CD4-positive, CD25-positive, alpha-beta regulatory T cell (primary cell): ENCODE measurements around the gene CCDC69. TPM values are rescaled to one million over a fixed set of nuclear protein-coding genes. Genes with fewer than 3 reads are reported as not detected.
A peak's percentile ranks its signal among the peaks of the same experiment; 100 is the strongest.
"Not testable (repeated sequence)": the region's sequence is repeated elsewhere in the genome, so short reads cannot be mapped to it uniquely, and the experiment has no call there.

Experiments
- ATAC-seq, 2 donors: fragments of 150-1000 bp; cut with Tn5 transposase; one replicate each; pipeline ENCODE4 v1.10.0; 2021; ENCODE audit warnings: low read depth in 2 of 2, moderate number of reproducible peaks in 2 of 2, moderate library complexity in 1 of 2
- DNase-seq, 3 donors: peaks; one replicate each; pipeline versions ENCODE4 v3.0.0 to v3.0.0-alpha.2; 2012 to 2022; ENCODE audit warnings: mixed read lengths in 1 of 3
- H3K27ac ChIP-seq: one replicate; pipeline ENCODE4 v1.7.0; 2013; ENCODE audit warnings: mild to moderate bottlenecking, low read length; ENCODE audit not compliant: insufficient read depth, poor library complexity, severe bottlenecking
- H3K27me3 ChIP-seq: one replicate; pipeline ENCODE4 v1.7.0; 2013; ENCODE audit warnings: low read length; ENCODE audit not compliant: control insufficient read depth, insufficient read depth
- H3K36me3 ChIP-seq: one replicate; pipeline ENCODE4 v1.7.0; 2013; ENCODE audit warnings: mild to moderate bottlenecking, low read length, moderate library complexity; ENCODE audit not compliant: control insufficient read depth, insufficient read depth
- H3K4me1 ChIP-seq: 2 replicates; pipeline ENCODE4 v1.7.0; 2013; ENCODE audit warnings: mild to moderate bottlenecking, low read length; ENCODE audit not compliant: insufficient read depth, control insufficient read depth, poor library complexity, severe bottlenecking
- H3K4me3 ChIP-seq: one replicate; pipeline ENCODE4 v1.7.0; 2013; ENCODE audit warnings: low read depth, mild to moderate bottlenecking, low read length, moderate library complexity
- H3K9me3 ChIP-seq, 2 experiments: 1 replicate in 1 of 2; 2 replicates in 1 of 2; pipeline ENCODE4 v1.7.0; 2013; ENCODE audit warnings: low read length in 2 of 2, mild to moderate bottlenecking in 1 of 2, moderate library complexity in 1 of 2; ENCODE audit not compliant: control insufficient read depth in 2 of 2
- H3K27ac Mint-ChIP-seq, 3 donors: one replicate each; pipeline ENCODE4 v1.8.0; 2020 to 2022; ENCODE audit warnings: mild to moderate bottlenecking in 3 of 3, mixed read lengths in 3 of 3, moderate library complexity in 2 of 3
- H3K27me3 Mint-ChIP-seq: one replicate; pipeline ENCODE4 v1.8.0; 2022; ENCODE audit warnings: mild to moderate bottlenecking, mixed read lengths
- H3K36me3 Mint-ChIP-seq: one replicate; pipeline ENCODE4 v1.8.0; 2020; ENCODE audit warnings: mixed read lengths
- H3K4me1 Mint-ChIP-seq, 4 donors: one replicate each; pipeline ENCODE4 v1.8.0; 2020 to 2022; ENCODE audit warnings: mixed read lengths in 4 of 4, mild to moderate bottlenecking in 1 of 4
- H3K4me3 Mint-ChIP-seq, 4 donors: one replicate each; pipeline ENCODE4 v1.8.0; 2020 to 2022; ENCODE audit warnings: mild to moderate bottlenecking in 4 of 4, mixed read lengths in 4 of 4, moderate library complexity in 3 of 4
- H3K9me3 Mint-ChIP-seq, 7 donors: one replicate each; pipeline ENCODE4 v1.8.0; 2020 to 2022; ENCODE audit warnings: mixed read lengths in 7 of 7, mild to moderate bottlenecking in 3 of 7, moderate library complexity in 2 of 7
- polyA plus RNA-seq, 4 donors: library from polyadenylated mRNA; unstranded; fragments of 300-500 nt; fragmentation: Illumina TruSeq; gene quantifications; one replicate each; pipeline ENCODE4 v1.2.3, GENCODE V29; 2021
- total RNA-seq: library from RNA; stranded (reverse); gene quantifications from one replicate; pipeline ENCODE4 v1.2.3, GENCODE V29; 2022

Gene CCDC69
- total and polyA plus RNA-seq, 5 donors from 2014 or later: 78.2 to 104 (median 88.2) TPM

DNA sequence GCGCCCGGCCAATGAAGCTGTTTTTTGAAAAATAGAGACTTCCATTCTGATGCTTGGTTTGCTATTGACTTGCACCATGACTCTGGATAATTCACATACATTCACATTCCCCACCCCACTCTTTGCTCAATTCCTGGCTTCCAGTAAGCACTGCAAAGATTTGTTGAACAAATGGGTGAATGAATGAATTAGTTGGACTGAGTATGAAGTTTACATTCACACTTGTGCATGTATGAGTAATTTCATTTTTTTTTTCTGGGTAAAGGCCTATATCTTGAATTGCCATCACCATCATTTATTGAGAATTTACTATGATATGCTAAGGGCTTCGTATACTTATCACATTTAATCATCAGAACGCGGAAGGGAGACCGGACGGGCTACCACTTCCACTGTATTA is 13.8 kb upstream of the CCDC69 start:
- Histone ChIP-seq H3K9me3 (no peaks in the 10 kb centered on the region), H3K27ac (no peak overlapping the region), H3K27me3 (no peaks in the 10 kb centered on the region), H3K36me3 (no peaks in the 10 kb centered on the region), H3K4me1 (peaks cover 22% of the 10 kb centered on the region), H3K4me3 (no peak overlapping the region)
- DNase-seq: no peak
- H3K9me3 Mint-ChIP-seq: no peaks in the 10 kb centered on the region
- no peak for ATAC-seq
- peaks cover 10 to 59% (median 32%) of the 10 kb centered on the region in 4 donors for H3K4me1 Mint-ChIP-seq
- H3K36me3 Mint-ChIP-seq: no peaks in the 10 kb centered on the region
- H3K4me3 Mint-ChIP-seq: peak overlapping the region in 1 of 4 donors; percentile 74
- H3K27ac Mint-ChIP-seq: no peak overlapping the region
- no peaks in the 10 kb centered on the region for H3K27me3 Mint-ChIP-seq

DNA sequence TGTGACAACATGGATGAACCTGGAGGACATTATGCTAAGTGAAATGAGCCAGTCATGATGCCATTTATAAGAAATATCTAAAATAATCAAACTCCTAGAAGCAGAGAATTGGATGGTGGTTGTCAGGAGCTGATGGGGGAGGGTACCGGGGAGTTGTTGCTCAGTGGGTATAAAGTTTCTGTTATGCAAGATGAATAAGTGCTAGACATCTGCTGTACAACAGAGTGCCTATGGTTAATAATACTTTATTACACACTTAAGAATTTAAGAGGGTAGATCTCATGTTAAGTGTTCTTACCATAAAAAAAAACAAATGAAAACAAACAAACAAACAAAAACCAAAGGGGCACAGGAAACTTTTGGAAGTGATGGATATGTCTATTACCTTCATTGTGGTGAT is 13.0 kb upstream of the CCDC69 start:
- Histone ChIP-seq H3K4me3 (no peak overlapping the region), H3K27me3 (no peaks in the 10 kb centered on the region), H3K9me3 (no peaks in the 10 kb centered on the region), H3K27ac (no peak overlapping the region), H3K4me1 (peaks cover 17% of the 10 kb centered on the region), H3K36me3 (no peaks in the 10 kb centered on the region)
- Mint-ChIP-seq H3K4me1 (peaks cover 7 to 51% (median 31%) of the 10 kb centered on the region in 4 donors), H3K27ac (no peak overlapping the region), H3K9me3 (no peaks in the 10 kb centered on the region), H3K4me3 (no peak overlapping the region), H3K36me3 (no peaks in the 10 kb centered on the region), H3K27me3 (no peaks in the 10 kb centered on the region)
- ATAC-seq: no peak
- DNase-seq: no peak

DNA sequence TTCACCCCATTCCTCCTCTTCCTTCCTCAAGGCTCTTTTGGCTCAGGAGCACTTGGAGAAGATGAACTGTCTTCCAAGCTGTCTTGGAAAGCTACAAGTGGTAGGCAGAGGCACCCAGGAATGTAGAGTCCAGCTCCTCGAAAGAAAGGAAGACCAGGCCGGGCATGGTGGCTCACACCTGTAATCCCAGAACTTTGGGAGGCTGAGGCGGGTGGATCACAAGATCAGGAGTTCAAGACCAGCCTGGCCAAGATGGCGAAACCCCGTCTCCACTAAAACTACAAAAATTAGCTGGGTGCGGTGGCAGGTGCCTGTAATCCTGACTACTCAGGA is 11.3 kb upstream of the CCDC69 start:
- ATAC-seq, H3K36me3 Mint-ChIP-seq, DNase-seq, H3K9me3 Mint-ChIP-seq, H3K36me3 ChIP-seq, H3K27me3 ChIP-seq, H3K9me3 ChIP-seq, H3K27me3 Mint-ChIP-seq: not testable (repeated sequence)
- peak overlapping the region; percentile 10 for H3K27ac ChIP-seq
- Mint-ChIP-seq H3K27ac (peak overlapping the region; percentile 27 to 84 (median 33)), H3K4me1 (peaks cover 6 to 47% (median 28%) of the 10 kb centered on the region in 4 donors), H3K4me3 (peak overlapping the region in 1 of 4 donors; percentile 74)
- peaks cover 17% of the 10 kb centered on the region for H3K4me1 ChIP-seq
- H3K4me3 ChIP-seq: peak overlapping the region; percentile 53

DNA sequence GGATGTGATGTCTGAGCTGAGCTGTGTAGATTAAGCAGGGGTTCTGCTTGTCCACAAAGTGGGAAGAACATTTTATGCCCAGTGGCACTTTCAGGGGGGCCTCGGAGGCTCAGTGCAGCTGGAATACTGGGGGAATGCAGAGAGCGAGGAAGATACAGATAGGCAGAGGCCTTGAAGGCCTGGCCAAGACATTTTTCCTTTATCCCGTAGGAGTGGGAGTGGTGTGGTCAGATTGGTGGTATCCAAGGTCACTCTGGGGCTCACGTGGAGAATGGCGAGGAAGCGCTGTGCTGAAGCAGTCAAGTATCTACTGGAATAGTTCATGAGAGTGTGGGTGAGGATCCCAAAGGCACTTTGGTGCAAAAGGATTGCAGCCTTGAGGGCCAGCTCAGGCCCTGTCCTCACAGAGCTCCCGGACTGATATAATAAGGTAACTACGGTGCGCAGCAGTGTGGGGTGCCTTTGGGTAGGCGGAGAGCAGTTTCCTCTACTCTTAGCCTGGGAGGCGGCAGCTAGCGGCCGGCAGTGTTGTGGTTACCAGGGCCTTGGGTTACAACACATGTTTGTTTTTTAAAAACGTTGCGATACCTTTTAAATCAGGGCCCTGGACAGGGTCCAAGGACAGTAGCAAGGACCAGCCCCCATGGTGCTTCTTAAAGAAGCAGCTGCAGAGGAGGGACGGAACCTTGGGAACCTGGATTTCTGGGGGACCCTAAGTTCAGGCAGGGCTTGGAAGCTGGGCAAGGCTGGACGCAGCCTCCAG is 10.8 kb upstream of the CCDC69 start:
- H3K27me3 ChIP-seq: no peaks in the 10 kb centered on the region
- no peaks in the 10 kb centered on the region for H3K9me3 ChIP-seq
- H3K4me3 ChIP-seq: peak overlapping the region; percentile 53
- H3K4me1 Mint-ChIP-seq: peaks cover 6 to 47% (median 28%) of the 10 kb centered on the region in 4 donors
- no peaks in the 10 kb centered on the region for H3K36me3 Mint-ChIP-seq
- no peaks in the 10 kb centered on the region for H3K9me3 Mint-ChIP-seq
- no peaks in the 10 kb centered on the region for H3K36me3 ChIP-seq
- DNase-seq (peak in 1 of 3 donors; percentile 66), ATAC-seq (peak; percentile 74 to 75)
- H3K27ac Mint-ChIP-seq: peak overlapping the region; percentile 33 to 84 (median 82)
- H3K27ac ChIP-seq: peak overlapping the region; percentile 10
- no peaks in the 10 kb centered on the region for H3K27me3 Mint-ChIP-seq
- H3K4me3 Mint-ChIP-seq: peak overlapping the region in 3 of 4 donors; percentile 66 to 74 (median 67)
- peaks cover 17% of the 10 kb centered on the region for H3K4me1 ChIP-seq

DNA sequence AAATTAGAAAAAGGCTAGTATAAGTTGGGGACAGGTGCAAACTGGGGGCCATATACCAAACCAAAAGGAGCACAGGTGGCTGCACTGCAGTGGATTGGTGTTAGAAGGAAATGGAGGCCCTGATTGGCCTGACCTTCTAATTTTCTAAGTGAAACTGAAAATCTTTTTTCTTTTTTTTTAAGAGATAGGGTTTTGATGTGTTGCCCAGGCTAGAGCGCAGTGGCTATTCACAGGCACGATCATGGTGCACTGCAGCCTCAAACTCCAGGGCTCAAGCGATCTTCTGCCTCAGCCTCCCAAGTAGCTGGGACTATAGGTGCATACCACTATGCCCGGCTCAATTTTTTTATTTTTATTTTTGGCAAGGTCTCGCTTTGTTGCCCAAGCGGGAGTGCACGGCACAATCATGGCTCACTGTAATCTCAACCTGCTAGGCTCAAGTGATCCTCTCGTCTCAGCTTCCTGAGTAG is 9.8 kb upstream of the CCDC69 start:
- Histone ChIP-seq H3K36me3 (no peaks in the 10 kb centered on the region), H3K4me3 (no peak overlapping the region), H3K9me3 (no peaks in the 10 kb centered on the region), H3K4me1 (peaks cover 12% of the 10 kb centered on the region), H3K27ac (no peak overlapping the region), H3K27me3 (no peaks in the 10 kb centered on the region)
- Mint-ChIP-seq H3K36me3 (no peaks in the 10 kb centered on the region), H3K27me3 (no peaks in the 10 kb centered on the region), H3K27ac (no peak overlapping the region), H3K9me3 (no peaks in the 10 kb centered on the region), H3K4me1 (peaks cover 6 to 47% (median 24%) of the 10 kb centered on the region in 4 donors), H3K4me3 (peak overlapping the region in 1 of 4 donors; percentile 74)
- ATAC-seq: no peak
- DNase-seq: no peak

DNA sequence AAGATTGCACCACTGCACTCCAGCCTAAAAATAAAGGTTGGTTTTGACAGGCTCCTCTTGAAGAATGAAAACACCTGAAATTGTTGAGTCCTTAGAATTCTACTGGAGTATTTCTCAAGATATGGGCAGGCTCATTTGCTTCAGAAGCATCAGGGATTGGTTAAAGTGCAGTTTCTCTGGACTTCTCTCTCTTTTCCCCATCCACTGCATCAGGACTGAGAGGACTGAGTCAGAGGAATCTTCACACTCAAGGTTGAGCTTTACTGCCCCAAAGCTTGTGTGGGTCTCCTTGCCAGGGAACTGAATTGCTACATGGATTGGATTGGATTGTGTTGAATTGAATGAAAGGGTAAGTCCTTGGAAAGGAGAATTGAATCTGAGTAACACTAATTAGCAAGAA is 7.5 kb upstream of the CCDC69 start:
- Mint-ChIP-seq H3K4me1 (peaks cover 6 to 51% (median 17%) of the 10 kb centered on the region in 4 donors), H3K9me3 (no peaks in the 10 kb centered on the region), H3K4me3 (no peak overlapping the region), H3K27ac (no peak overlapping the region), H3K27me3 (no peaks in the 10 kb centered on the region), H3K36me3 (no peaks in the 10 kb centered on the region)
- H3K36me3 ChIP-seq: no peaks in the 10 kb centered on the region
- no peak overlapping the region for H3K4me3 ChIP-seq
- H3K27ac ChIP-seq: no peak overlapping the region
- no peaks in the 10 kb centered on the region for H3K27me3 ChIP-seq
- DNase-seq (no peak), ATAC-seq (no peak)
- no peaks in the 10 kb centered on the region for H3K9me3 ChIP-seq
- H3K4me1 ChIP-seq: peaks cover 12% of the 10 kb centered on the region

DNA sequence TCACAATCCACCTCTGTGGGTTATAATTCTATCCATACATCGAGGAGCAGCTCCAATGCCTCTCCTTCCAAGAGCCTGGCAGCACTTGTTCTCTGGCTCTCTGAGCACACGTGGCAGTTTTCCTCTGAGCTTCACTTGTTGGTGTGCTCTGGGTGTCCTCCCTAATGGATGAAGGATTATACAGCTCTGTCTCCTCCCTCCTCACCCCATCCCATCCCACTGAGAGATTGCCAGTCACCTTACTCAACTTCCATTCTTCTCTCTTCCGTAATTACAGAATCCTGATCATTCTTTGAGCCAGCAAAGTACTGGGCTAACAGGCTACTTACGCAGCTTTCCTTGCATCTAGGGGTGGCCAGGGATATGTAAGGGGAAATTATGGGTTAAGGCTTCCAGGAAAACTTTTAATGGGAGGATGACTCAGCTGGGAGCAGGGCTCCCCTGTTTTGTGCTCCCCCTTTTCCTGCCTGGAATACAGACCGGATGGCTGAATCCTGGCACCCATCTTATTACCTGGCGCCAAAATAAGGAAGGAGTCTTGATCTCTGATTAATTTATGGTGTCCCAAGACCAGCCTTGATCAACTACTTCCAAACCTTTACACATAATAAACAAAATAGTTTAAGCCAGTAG is 6.3 kb upstream of the CCDC69 start:
- no peaks in the 10 kb centered on the region for H3K27me3 Mint-ChIP-seq
- H3K4me3 Mint-ChIP-seq: no peak overlapping the region
- Histone ChIP-seq H3K9me3 (no peaks in the 10 kb centered on the region), H3K4me3 (no peak overlapping the region), H3K27me3 (no peaks in the 10 kb centered on the region), H3K4me1 (peaks cover 18% of the 10 kb centered on the region), H3K27ac (no peak overlapping the region), H3K36me3 (no peaks in the 10 kb centered on the region)
- peaks cover 11 to 53% (median 17%) of the 10 kb centered on the region in 4 donors for H3K4me1 Mint-ChIP-seq
- ATAC-seq: no peak
- H3K36me3 Mint-ChIP-seq: no peaks in the 10 kb centered on the region
- no peaks in the 10 kb centered on the region for H3K9me3 Mint-ChIP-seq
- DNase-seq: no peak
- no peak overlapping the region for H3K27ac Mint-ChIP-seq
